ENCODE measurements around the gene VSTM2A. TPM values are rescaled to one million over a fixed set of nuclear protein-coding genes. Genes with fewer than 3 reads are reported as not detected.

Gene VSTM2A
- total and polyA plus RNA-seq, 10 of the 15 experiments (the other 5 are each of a cell fraction or from before 2014, with no cell fraction given), result 0.22 TPM; not detected in 9

DNA sequence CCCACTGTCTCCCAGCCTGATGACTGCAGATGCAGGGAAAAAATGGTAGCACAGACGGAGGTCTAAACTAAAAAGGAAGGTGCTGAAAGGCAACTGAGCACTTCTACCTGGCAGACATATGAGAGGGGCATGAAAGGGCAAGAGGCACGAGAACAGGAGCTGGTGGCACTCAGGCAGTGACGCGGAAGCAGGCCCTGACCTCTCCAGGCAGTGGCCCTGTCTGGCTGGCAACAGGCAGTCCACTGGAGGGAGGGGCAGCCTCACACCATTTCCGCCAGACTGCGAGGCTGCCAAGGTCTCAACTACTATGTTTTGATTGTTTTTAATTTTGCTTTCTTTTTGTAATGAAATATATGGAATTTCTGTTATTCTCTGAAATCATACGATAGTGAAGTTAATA, 23.3 kb downstream of the VSTM2A start:
- H2AFZ ChIP-seq (ENCODE audit: control insufficient read depth, low read depth, low read length), result no peak overlapping the region
- in situ Hi-C loops (cut with MboI) (no loop called here), intact Hi-C loops (cut with micrococcal nuclease; ENCODE audit: unreplicated experiment) (no loop called here)
- no peak overlapping the region for H3K4me3 ChIP-seq
- H3K27me3 ChIP-seq (replicated peaks in 1 of 2; ENCODE audit: control insufficient read depth in 2 of 2, insufficient read depth in 2 of 2, low read length in 1 of 2), result no peaks in the 10 kb centered on the region
- no peaks in the 10 kb centered on the region for H3K9me3 ChIP-seq (replicated peaks; ENCODE audit: control insufficient read depth, insufficient read depth, low read length)
- ChIA-PET POLR2A (no interaction called here), CTCF (no interaction called here), RAD21 (ENCODE audit: unreplicated experiment) (no interaction called here), SMC1A (ENCODE audit: uncharacterized antibody, unreplicated experiment) (interaction anchor here (1.9 kb wide), 1 partner anchor 231 kb away, joined by 3 read pairs; no protein-coding TSS in a partner anchor)
- ATAC-seq (no peak), DNase-seq (ENCODE audit: low read depth, low spot score) (no peak), FAIRE-seq (no peak)
- no peak overlapping the region for H3K4me2 ChIP-seq (ENCODE audit: control insufficient read depth, insufficient read depth)
- WGBS (ENCODE audit: insufficient coverage, insufficient replicate concordance, low lambda C conversion rate, missing lambda C conversion rate), result 39% methylated on average over 4 of the region's 7 CpGs
- H3K4me1 ChIP-seq (ENCODE audit: control insufficient read depth, insufficient read depth, low read length), result no peaks in the 10 kb centered on the region
- TF ChIP-seq RUNX3 (IDR thresholded peaks at IDR 0.05; ENCODE audit: low read length) (no peak), ZNF622 (IDR thresholded peaks at IDR 0.05) (no peak), ZNF384 (IDR thresholded peaks at IDR 0.05; ENCODE audit: borderline replicate concordance, low read depth, low read length) (no peak), NRF1 (conservative IDR thresholded peaks at IDR 0.05; ENCODE audit: low read depth, low read length) (no peak), RFX5 (IDR thresholded peaks at IDR 0.05; ENCODE audit: low read depth, low read length) (no peak), FOXK2 (IDR thresholded peaks at IDR 0.05) (no peak), ZZZ3 (IDR thresholded peaks at IDR 0.05; ENCODE audit: control insufficient read depth, insufficient read length, low read depth) (no peak), BACH1 (IDR thresholded peaks at IDR 0.05; ENCODE audit: borderline replicate concordance) (no peak), TARDBP (IDR thresholded peaks at IDR 0.05; ENCODE audit: borderline replicate concordance) (no peak), GABPA (IDR thresholded peaks at IDR 0.05; ENCODE audit: low read depth) (no peak), MTA3 (IDR thresholded peaks at IDR 0.05; ENCODE audit: borderline replicate concordance, low read length) (no peak), CHD2 (IDR thresholded peaks at IDR 0.05; ENCODE audit: borderline replicate concordance, low read depth, low read length) (no peak), BMI1 (IDR thresholded peaks at IDR 0.05; ENCODE audit: borderline replicate concordance) (no peak), MXI1 (IDR thresholded peaks at IDR 0.05; ENCODE audit: low read depth, low read length) (no peak), KAT2A (conservative IDR thresholded peaks at IDR 0.05; ENCODE audit: control insufficient read depth, low read depth, low read length) (no peak)
- TF ChIP-seq, protein P1, sequence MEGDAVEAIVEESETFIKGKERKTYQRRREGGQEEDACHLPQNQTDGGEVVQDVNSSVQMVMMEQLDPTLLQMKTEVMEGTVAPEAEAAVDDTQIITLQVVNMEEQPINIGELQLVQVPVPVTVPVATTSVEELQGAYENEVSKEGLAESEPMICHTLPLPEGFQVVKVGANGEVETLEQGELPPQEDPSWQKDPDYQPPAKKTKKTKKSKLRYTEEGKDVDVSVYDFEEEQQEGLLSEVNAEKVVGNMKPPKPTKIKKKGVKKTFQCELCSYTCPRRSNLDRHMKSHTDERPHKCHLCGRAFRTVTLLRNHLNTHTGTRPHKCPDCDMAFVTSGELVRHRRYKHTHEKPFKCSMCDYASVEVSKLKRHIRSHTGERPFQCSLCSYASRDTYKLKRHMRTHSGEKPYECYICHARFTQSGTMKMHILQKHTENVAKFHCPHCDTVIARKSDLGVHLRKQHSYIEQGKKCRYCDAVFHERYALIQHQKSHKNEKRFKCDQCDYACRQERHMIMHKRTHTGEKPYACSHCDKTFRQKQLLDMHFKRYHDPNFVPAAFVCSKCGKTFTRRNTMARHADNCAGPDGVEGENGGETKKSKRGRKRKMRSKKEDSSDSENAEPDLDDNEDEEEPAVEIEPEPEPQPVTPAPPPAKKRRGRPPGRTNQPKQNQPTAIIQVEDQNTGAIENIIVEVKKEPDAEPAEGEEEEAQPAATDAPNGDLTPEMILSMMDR (IDR thresholded peaks at IDR 0.05 in 2 of 3, conservative IDR thresholded peaks at IDR 0.05 in 1 of 3; ENCODE audit: control insufficient read depth in 2 of 3, extremely low read depth in 1 of 3, insufficient read depth in 1 of 3, low read depth in 3 of 3, low read length in 3 of 3), result no peak
- TF ChIP-seq, protein P2, sequence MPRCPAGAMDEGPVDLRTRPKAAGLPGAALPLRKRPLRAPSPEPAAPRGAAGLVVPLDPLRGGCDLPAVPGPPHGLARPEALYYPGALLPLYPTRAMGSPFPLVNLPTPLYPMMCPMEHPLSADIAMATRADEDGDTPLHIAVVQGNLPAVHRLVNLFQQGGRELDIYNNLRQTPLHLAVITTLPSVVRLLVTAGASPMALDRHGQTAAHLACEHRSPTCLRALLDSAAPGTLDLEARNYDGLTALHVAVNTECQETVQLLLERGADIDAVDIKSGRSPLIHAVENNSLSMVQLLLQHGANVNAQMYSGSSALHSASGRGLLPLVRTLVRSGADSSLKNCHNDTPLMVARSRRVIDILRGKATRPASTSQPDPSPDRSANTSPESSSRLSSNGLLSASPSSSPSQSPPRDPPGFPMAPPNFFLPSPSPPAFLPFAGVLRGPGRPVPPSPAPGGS (IDR thresholded peaks at IDR 0.05; ENCODE audit: borderline replicate concordance, insufficient read depth, low read depth, low read length, poor library complexity, severe bottlenecking), result no peak
- TF ChIP-seq, protein P3, sequence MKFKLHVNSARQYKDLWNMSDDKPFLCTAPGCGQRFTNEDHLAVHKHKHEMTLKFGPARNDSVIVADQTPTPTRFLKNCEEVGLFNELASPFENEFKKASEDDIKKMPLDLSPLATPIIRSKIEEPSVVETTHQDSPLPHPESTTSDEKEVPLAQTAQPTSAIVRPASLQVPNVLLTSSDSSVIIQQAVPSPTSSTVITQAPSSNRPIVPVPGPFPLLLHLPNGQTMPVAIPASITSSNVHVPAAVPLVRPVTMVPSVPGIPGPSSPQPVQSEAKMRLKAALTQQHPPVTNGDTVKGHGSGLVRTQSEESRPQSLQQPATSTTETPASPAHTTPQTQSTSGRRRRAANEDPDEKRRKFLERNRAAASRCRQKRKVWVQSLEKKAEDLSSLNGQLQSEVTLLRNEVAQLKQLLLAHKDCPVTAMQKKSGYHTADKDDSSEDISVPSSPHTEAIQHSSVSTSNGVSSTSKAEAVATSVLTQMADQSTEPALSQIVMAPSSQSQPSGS (IDR thresholded peaks at IDR 0.05; ENCODE audit: low read length), result no peak
- TF ChIP-seq, protein P4, sequence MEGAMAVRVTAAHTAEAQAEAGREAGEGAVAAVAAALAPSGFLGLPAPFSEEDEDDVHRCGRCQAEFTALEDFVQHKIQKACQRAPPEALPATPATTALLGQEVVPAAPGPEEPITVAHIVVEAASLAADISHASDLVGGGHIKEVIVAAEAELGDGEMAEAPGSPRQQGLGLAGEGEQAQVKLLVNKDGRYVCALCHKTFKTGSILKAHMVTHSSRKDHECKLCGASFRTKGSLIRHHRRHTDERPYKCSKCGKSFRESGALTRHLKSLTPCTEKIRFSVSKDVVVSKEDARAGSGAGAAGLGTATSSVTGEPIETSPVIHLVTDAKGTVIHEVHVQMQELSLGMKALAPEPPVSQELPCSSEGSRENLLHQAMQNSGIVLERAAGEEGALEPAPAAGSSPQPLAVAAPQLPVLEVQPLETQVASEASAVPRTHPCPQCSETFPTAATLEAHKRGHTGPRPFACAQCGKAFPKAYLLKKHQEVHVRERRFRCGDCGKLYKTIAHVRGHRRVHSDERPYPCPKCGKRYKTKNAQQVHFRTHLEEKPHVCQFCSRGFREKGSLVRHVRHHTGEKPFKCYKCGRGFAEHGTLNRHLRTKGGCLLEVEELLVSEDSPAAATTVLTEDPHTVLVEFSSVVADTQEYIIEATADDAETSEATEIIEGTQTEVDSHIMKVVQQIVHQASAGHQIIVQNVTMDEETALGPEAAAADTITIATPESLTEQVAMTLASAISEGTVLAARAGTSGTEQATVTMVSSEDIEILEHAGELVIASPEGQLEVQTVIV (IDR thresholded peaks at IDR 0.05; ENCODE audit: borderline replicate concordance, partially characterized antibody), result no peak
- H3K27ac ChIP-seq (ENCODE audit: control insufficient read depth, insufficient read depth), result no peak overlapping the region
- no peaks in the 10 kb centered on the region for H3K79me2 ChIP-seq (ENCODE audit: control insufficient read depth, insufficient read depth, low read length)
- no peaks in the 10 kb centered on the region for H4K20me1 ChIP-seq (ENCODE audit: control insufficient read depth, insufficient read depth)
- no TSS peak for BruUV-seq (replicated peaks)
- H3K9ac ChIP-seq (ENCODE audit: control insufficient read depth, insufficient read depth, low read length), result no peak overlapping the region
- no peaks in the 10 kb centered on the region for H3K36me3 ChIP-seq (ENCODE audit: control insufficient read depth in 2 of 2, insufficient read depth in 2 of 2, low read length in 1 of 2)

Data from GM12878 (cell line).